SK-N-SH treated with all-trans-retinoic acid at 6 μM for 48 hours (cell line): ENCODE data around the gene KCND2.

Experiments
- ATAC-seq: fragments of 200-7000 bp; cut with Tn5 transposase; 3 replicates; pipeline ENCODE4 v1.9.1; 2020; ENCODE audit warnings: mild to moderate bottlenecking, moderate library complexity
- ARNTL ChIP-seq: fragments of 450-650 bp; formaldehyde crosslinking; IDR thresholded peaks from 2 replicates; pipeline ENCODE4 v1.5.0; 2020; ENCODE audit warnings: low read depth, mild to moderate bottlenecking, moderate library complexity, borderline replicate concordance
- BACH2 ChIP-seq: fragments of 250-450 bp; sonication (Bioruptor Pico); IDR thresholded peaks from 2 replicates; pipeline ENCODE4 v1.9.0; 2021; ENCODE audit warnings: mild to moderate bottlenecking, borderline replicate concordance
- CSDC2 ChIP-seq: fragments of 250-450 bp; sonication (Bioruptor Pico); IDR thresholded peaks from 2 replicates; pipeline ENCODE4 v1.5.0; 2020; ENCODE audit warnings: mild to moderate bottlenecking, moderate library complexity
- ESRRG ChIP-seq: fragments of 250-450 bp; sonication (Bioruptor Pico); IDR thresholded peaks from 2 replicates; pipeline ENCODE4 v1.6.1; 2021; ENCODE audit warnings: mild to moderate bottlenecking
- GLIS3 ChIP-seq: fragments of 250-450 bp; sonication (Bioruptor Pico); IDR thresholded peaks from 2 replicates; pipeline ENCODE4 v1.5.0; 2020; ENCODE audit warnings: mild to moderate bottlenecking, moderate library complexity
- ISL1 ChIP-seq: fragments of 250-450 bp; sonication (Bioruptor Pico); IDR thresholded peaks from 2 replicates; pipeline ENCODE4 v2.1.2; 2022; ENCODE audit warnings: mild to moderate bottlenecking, moderate library complexity
- OSR1 ChIP-seq: fragments of 250-450 bp; sonication (Bioruptor Pico); IDR thresholded peaks from 2 replicates; pipeline ENCODE4 v1.8.0; 2022; ENCODE audit warnings: moderate library complexity, mild to moderate bottlenecking, inconsistent platforms
- RARB ChIP-seq: fragments of 250-450 bp; sonication (Bioruptor Pico); IDR thresholded peaks from 2 replicates; pipeline ENCODE4 v1.8.0; 2021; ENCODE audit warnings: mild to moderate bottlenecking, moderate library complexity
- SNAI2 ChIP-seq: fragments of 250-450 bp; sonication (Bioruptor Pico); IDR thresholded peaks from 2 replicates; pipeline ENCODE4 v1.5.0; 2020; ENCODE audit warnings: mild to moderate bottlenecking, moderate library complexity
- TCF4 ChIP-seq: fragments of 250-450 bp; sonication (Bioruptor Pico); IDR thresholded peaks from 2 replicates; pipeline ENCODE4 v1.8.0; 2021; ENCODE audit warnings: mild to moderate bottlenecking, moderate library complexity, borderline replicate concordance
- ZC3H10 ChIP-seq: fragments of 250-450 bp; sonication (Bioruptor Pico); IDR thresholded peaks from 2 replicates; pipeline ENCODE4 v1.5.1; 2021; ENCODE audit warnings: mild to moderate bottlenecking, moderate library complexity
- ZFP3 ChIP-seq: fragments of 250-450 bp; sonication (Bioruptor Pico); IDR thresholded peaks from 2 replicates; pipeline ENCODE4 v1.5.0; 2020; ENCODE audit warnings: mild to moderate bottlenecking, moderate library complexity
- ZFP30 ChIP-seq: fragments of 450-650 bp; formaldehyde crosslinking; IDR thresholded peaks from 2 replicates; pipeline ENCODE4 v1.5.0; 2022; ENCODE audit warnings: mild to moderate bottlenecking, moderate library complexity
- ZNF565 ChIP-seq: fragments of 450-650 bp; formaldehyde crosslinking; conservative IDR thresholded peaks from 2 replicates; pipeline ENCODE4 v1.5.0; 2020; ENCODE audit warnings: low read depth, mild to moderate bottlenecking, moderate library complexity
- ZNF70 ChIP-seq: fragments of 450-650 bp; formaldehyde crosslinking; IDR thresholded peaks from 2 replicates; pipeline ENCODE4 v1.5.0; 2020; ENCODE audit warnings: mild to moderate bottlenecking, moderate library complexity
- ZNF8 ChIP-seq: fragments of 450-650 bp; formaldehyde crosslinking; IDR thresholded peaks from 2 replicates; pipeline ENCODE4 v1.5.0; 2020; ENCODE audit warnings: mild to moderate bottlenecking, moderate library complexity
- TF ChIP-seq, protein P1 (sequence below): fragments of 250-450 bp; sonication (Bioruptor Pico); IDR thresholded peaks from 2 replicates; pipeline ENCODE4 v1.5.1; 2020; ENCODE audit warnings: low read depth, mild to moderate bottlenecking, moderate library complexity
- TF ChIP-seq, protein P2 (sequence below): fragments of 250-450 bp; sonication (Bioruptor Pico); IDR thresholded peaks from 2 replicates; pipeline ENCODE4 v1.8.0; 2021; ENCODE audit warnings: low read depth, mild to moderate bottlenecking, moderate library complexity, borderline replicate concordance
- TF ChIP-seq, protein P3 (sequence below): fragments of 250-450 bp; sonication (Bioruptor Pico); IDR thresholded peaks from 2 replicates; pipeline ENCODE4 v1.8.0; 2020; ENCODE audit warnings: mild to moderate bottlenecking, moderate library complexity, borderline replicate concordance
- TF ChIP-seq, protein P4 (sequence below): fragments of 250-450 bp; sonication (Bioruptor Pico); IDR thresholded peaks from 2 replicates; pipeline ENCODE4 v1.5.0; 2020; ENCODE audit warnings: mild to moderate bottlenecking, moderate library complexity
- TF ChIP-seq, protein P5 (sequence below): fragments of 250-450 bp; sonication (Bioruptor Pico); IDR thresholded peaks from 2 replicates; pipeline ENCODE4 v1.5.1; 2021; ENCODE audit warnings: mild to moderate bottlenecking, moderate library complexity

The KCND2 gene

DNA sequence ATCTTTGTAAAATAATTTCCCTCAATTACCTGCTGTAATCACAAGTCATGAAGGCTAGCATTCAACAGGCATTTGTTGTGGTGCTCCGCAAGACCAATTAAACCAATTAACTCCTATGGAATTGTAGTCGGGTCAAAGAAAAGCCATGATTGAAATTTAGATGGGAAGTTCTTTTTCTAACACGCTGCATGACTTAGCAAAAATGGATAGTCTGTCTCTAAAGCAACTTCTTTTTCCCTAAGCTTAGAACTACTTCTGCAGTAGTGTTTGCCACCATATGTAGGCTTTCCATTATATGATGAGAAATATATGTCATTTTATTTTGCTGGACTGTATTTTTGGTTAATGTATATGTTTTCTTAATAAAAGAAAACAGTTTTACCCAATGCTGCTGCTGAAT lies 465.8 kb downstream of the KCND2 start:
- TF ChIP-seq, protein P1, sequence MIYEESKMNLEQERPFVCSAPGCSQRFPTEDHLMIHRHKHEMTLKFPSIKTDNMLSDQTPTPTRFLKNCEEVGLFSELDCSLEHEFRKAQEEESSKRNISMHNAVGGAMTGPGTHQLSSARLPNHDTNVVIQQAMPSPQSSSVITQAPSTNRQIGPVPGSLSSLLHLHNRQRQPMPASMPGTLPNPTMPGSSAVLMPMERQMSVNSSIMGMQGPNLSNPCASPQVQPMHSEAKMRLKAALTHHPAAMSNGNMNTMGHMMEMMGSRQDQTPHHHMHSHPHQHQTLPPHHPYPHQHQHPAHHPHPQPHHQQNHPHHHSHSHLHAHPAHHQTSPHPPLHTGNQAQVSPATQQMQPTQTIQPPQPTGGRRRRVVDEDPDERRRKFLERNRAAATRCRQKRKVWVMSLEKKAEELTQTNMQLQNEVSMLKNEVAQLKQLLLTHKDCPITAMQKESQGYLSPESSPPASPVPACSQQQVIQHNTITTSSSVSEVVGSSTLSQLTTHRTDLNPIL: no peak
- no peak for TF ChIP-seq ESRRG (CRISPR knock-in tag)
- TF ChIP-seq ZC3H10 (CRISPR knock-in tag): no peak
- TF ChIP-seq, protein P2, sequence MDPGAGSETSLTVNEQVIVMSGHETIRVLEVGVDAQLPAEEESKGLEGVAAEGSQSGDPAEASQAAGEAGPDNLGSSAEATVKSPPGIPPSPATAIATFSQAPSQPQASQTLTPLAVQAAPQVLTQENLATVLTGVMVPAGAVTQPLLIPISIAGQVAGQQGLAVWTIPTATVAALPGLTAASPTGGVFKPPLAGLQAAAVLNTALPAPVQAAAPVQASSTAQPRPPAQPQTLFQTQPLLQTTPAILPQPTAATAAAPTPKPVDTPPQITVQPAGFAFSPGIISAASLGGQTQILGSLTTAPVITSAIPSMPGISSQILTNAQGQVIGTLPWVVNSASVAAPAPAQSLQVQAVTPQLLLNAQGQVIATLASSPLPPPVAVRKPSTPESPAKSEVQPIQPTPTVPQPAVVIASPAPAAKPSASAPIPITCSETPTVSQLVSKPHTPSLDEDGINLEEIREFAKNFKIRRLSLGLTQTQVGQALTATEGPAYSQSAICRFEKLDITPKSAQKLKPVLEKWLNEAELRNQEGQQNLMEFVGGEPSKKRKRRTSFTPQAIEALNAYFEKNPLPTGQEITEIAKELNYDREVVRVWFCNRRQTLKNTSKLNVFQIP: no peak
- TF ChIP-seq, protein P3, sequence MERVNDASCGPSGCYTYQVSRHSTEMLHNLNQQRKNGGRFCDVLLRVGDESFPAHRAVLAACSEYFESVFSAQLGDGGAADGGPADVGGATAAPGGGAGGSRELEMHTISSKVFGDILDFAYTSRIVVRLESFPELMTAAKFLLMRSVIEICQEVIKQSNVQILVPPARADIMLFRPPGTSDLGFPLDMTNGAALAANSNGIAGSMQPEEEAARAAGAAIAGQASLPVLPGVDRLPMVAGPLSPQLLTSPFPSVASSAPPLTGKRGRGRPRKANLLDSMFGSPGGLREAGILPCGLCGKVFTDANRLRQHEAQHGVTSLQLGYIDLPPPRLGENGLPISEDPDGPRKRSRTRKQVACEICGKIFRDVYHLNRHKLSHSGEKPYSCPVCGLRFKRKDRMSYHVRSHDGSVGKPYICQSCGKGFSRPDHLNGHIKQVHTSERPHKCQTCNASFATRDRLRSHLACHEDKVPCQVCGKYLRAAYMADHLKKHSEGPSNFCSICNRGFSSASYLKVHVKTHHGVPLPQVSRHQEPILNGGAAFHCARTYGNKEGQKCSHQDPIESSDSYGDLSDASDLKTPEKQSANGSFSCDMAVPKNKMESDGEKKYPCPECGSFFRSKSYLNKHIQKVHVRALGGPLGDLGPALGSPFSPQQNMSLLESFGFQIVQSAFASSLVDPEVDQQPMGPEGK (CRISPR knock-in tag): no peak
- TF ChIP-seq ISL1 (CRISPR knock-in tag): no peak
- TF ChIP-seq GLIS3 (CRISPR knock-in tag): no peak
- TF ChIP-seq TCF4 (CRISPR knock-in tag): no peak
- no peak for TF ChIP-seq ZNF70
- TF ChIP-seq BACH2 (CRISPR knock-in tag): no peak
- no peak for TF ChIP-seq ARNTL (CRISPR knock-in tag)
- no peak for TF ChIP-seq ZNF565 (CRISPR knock-in tag)
- TF ChIP-seq, protein P4, sequence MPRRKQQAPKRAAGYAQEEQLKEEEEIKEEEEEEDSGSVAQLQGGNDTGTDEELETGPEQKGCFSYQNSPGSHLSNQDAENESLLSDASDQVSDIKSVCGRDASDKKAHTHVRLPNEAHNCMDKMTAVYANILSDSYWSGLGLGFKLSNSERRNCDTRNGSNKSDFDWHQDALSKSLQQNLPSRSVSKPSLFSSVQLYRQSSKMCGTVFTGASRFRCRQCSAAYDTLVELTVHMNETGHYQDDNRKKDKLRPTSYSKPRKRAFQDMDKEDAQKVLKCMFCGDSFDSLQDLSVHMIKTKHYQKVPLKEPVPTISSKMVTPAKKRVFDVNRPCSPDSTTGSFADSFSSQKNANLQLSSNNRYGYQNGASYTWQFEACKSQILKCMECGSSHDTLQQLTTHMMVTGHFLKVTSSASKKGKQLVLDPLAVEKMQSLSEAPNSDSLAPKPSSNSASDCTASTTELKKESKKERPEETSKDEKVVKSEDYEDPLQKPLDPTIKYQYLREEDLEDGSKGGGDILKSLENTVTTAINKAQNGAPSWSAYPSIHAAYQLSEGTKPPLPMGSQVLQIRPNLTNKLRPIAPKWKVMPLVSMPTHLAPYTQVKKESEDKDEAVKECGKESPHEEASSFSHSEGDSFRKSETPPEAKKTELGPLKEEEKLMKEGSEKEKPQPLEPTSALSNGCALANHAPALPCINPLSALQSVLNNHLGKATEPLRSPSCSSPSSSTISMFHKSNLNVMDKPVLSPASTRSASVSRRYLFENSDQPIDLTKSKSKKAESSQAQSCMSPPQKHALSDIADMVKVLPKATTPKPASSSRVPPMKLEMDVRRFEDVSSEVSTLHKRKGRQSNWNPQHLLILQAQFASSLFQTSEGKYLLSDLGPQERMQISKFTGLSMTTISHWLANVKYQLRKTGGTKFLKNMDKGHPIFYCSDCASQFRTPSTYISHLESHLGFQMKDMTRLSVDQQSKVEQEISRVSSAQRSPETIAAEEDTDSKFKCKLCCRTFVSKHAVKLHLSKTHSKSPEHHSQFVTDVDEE (CRISPR knock-in tag): no peak
- no peak for TF ChIP-seq CSDC2 (CRISPR knock-in tag)
- no peak for TF ChIP-seq ZFP30 (CRISPR knock-in tag)
- TF ChIP-seq RARB (CRISPR knock-in tag): no peak
- TF ChIP-seq ZNF8: no peak
- no peak for TF ChIP-seq SNAI2 (CRISPR knock-in tag)
- ATAC-seq: no peak

DNA sequence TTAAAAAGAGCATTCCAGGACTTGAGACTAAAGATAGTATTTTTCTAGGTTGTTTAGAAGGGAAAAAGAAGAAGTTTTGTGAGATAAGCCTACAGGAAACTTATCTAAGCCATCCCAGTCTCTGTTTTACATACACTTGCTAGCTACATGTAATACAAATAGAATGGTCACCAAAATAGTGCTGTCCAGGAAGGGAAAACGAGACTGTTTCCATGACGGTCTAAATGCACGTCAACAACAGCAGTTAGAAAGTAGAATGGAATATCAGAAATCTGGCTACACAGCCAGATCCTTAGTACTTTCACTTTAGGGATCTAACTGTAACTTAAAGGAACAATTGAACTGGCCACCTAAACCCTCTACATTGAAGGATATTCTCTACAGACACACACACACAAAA lies 467.4 kb downstream of the KCND2 start:
- peak; percentile 16; the same call in 1 of the 3 replicates for ATAC-seq
- TF ChIP-seq BACH2 (CRISPR knock-in tag) (no peak), ZNF565 (CRISPR knock-in tag) (no peak), SNAI2 (CRISPR knock-in tag) (no peak), ARNTL (CRISPR knock-in tag) (no peak), ZNF70 (no peak), GLIS3 (CRISPR knock-in tag) (no peak), ZFP3 (no peak), OSR1 (CRISPR knock-in tag) (no peak), TCF4 (CRISPR knock-in tag) (no peak), ESRRG (CRISPR knock-in tag) (no peak), ZNF8 (no peak), ZFP30 (CRISPR knock-in tag) (no peak)
- TF ChIP-seq, protein P2: no peak
- TF ChIP-seq, protein P1: no peak
- TF ChIP-seq, protein P3 (CRISPR knock-in tag): no peak
- TF ChIP-seq, protein P5, sequence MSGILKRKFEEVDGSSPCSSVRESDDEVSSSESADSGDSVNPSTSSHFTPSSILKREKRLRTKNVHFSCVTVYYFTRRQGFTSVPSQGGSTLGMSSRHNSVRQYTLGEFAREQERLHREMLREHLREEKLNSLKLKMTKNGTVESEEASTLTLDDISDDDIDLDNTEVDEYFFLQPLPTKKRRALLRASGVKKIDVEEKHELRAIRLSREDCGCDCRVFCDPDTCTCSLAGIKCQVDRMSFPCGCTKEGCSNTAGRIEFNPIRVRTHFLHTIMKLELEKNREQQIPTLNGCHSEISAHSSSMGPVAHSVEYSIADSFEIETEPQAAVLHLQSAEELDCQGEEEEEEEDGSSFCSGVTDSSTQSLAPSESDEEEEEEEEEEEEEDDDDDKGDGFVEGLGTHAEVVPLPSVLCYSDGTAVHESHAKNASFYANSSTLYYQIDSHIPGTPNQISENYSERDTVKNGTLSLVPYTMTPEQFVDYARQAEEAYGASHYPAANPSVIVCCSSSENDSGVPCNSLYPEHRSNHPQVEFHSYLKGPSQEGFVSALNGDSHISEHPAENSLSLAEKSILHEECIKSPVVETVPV (CRISPR knock-in tag): no peak
- TF ChIP-seq, protein P4 (CRISPR knock-in tag): no peak
